ENCODE measurements around the gene FAM171A2. TPM values are rescaled to one million over a fixed set of nuclear protein-coding genes. Genes with fewer than 3 reads are reported as not detected.

FAM171A2 gene
- total RNA-seq, 1 experiment from 2014 or later: 3.4 TPM

- no peak for DNase-seq (ENCODE audit: low spot score)
Measured at GRCh38 chr17:44307387-44308186, 56.1 kb downstream of the FAM171A2 start.

- DNase-seq (ENCODE audit: low spot score): no peak
Measured at GRCh38 chr17:44304651-44305050, 59.0 kb downstream of the FAM171A2 start.

Other genes starting within 250 kb of the FAM171A2 start
- 13.7 and 16.8 TPM in 2 replicates for gene HDAC5, start 240.2 kb downstream of the FAM171A2 start, total RNA-seq (2014; rRNA removed; shearing (Covaris generic))
- gene HROB, start 221.9 kb downstream of the FAM171A2 start, total RNA-seq (2014; rRNA removed; shearing (Covaris generic)): 4.0 and 7.0 TPM in 2 replicates
- not detected in 2 replicates for gene ASB16, start 193.1 kb downstream of the FAM171A2 start, total RNA-seq (2014; rRNA removed; shearing (Covaris generic))
- gene TMUB2, start 176.9 kb downstream of the FAM171A2 start, total RNA-seq (2014; rRNA removed; shearing (Covaris generic)): 16.4 and 19.1 TPM in 2 replicates
- gene ATXN7L3, start 164.0 kb downstream of the FAM171A2 start, total RNA-seq (2014; rRNA removed; shearing (Covaris generic)): 26.6 and 33.0 TPM in 2 replicates
- gene UBTF, start 144.2 kb downstream of the FAM171A2 start, total RNA-seq (2014; rRNA removed; shearing (Covaris generic)): 36.4 and 40.3 TPM in 2 replicates
- gene SLC4A1, start 95.7 kb downstream of the FAM171A2 start, total RNA-seq (2014; rRNA removed; shearing (Covaris generic)): not detected in 2 replicates
- not detected in 2 replicates for gene RUNDC3A, start 55.3 kb downstream of the FAM171A2 start, total RNA-seq (2014; rRNA removed; shearing (Covaris generic))
- 90.3 and 108 TPM in 2 replicates for gene SLC25A39, start 39.0 kb downstream of the FAM171A2 start, total RNA-seq (2014; rRNA removed; shearing (Covaris generic))
- gene GRN, start 18.6 kb downstream of the FAM171A2 start, total RNA-seq (2014; rRNA removed; shearing (Covaris generic)): 97.6 and 134 TPM in 2 replicates
- 0.21 and 0.82 TPM in 2 replicates for gene ITGA2B, start 25.8 kb upstream of the FAM171A2 start, total RNA-seq (2014; rRNA removed; shearing (Covaris generic))
- gene GPATCH8, start 139.6 kb upstream of the FAM171A2 start, total RNA-seq (2014; rRNA removed; shearing (Covaris generic)): 7.4 and 15.0 TPM in 2 replicates
- gene FZD2, start 193.6 kb upstream of the FAM171A2 start, total RNA-seq (2014; rRNA removed; shearing (Covaris generic)): 5.9 and 6.2 TPM in 2 replicates

Measured in H4 (cell line).